Tibial artery (tissue), 4 donors: Measurements from ENCODE around the gene GUCY2D.
A peak's percentile ranks its signal among the peaks of the same experiment; 100 is the strongest.

ENCODE experiments used
- DNase-seq, 2 donors: peaks; one replicate each; pipeline ENCODE4 v3.0.0-alpha.2; 2019
- H3K27ac ChIP-seq, 2 donors: fragments of 200-600 bp; sonication (generic) in 1 of 2; 1 replicate in 1 of 2; 2 replicates in 1 of 2; pipeline ENCODE4 v1.5.1; 2018 to 2019; ENCODE audit warnings: mild to moderate bottlenecking in 1 of 2
- H3K27me3 ChIP-seq, 2 donors: fragments of 200-600 bp; sonication (generic) in 1 of 2; one replicate each; pipeline versions ENCODE4 v1.5.1 to v1.6.0; 2016 to 2019
- H3K36me3 ChIP-seq, 3 donors: fragments of 200-600 bp; sonication (generic) in 2 of 3; one replicate each; pipeline ENCODE4 v1.5.1; 2016 to 2019; ENCODE audit warnings: mild to moderate bottlenecking in 2 of 3
- H3K4me1 ChIP-seq, 4 donors: fragments of 200-600 bp; sonication (generic) in 2 of 4; 1 replicate in 3 of 4; 2 replicates in 1 of 4; pipeline ENCODE4 v1.5.1; 2016 to 2019
- H3K4me3 ChIP-seq, 2 donors: fragments of 200-600 bp; sonication (generic) in 1 of 2; 1 replicate in 1 of 2; 2 replicates in 1 of 2; pipeline ENCODE4 v1.5.1; 2018 to 2019; ENCODE audit warnings: mild to moderate bottlenecking in 2 of 2
- H3K9me3 ChIP-seq, 3 donors: fragments of 200-600 bp; sonication (generic) in 1 of 3; one replicate each; pipeline ENCODE4 v1.5.1; 2016 to 2019
- CTCF ChIP-seq, 2 experiments: fragments of 200-600 bp in 1 of 2; fragments of 450-650 bp in 1 of 2; IDR thresholded peaks; one replicate each; pipeline ENCODE4 v1.5.1; 2017 to 2019; ENCODE audit warnings: antibody characterized with exemption in 2 of 2, mild to moderate bottlenecking in 1 of 2, moderate library complexity in 1 of 2
- intact Hi-C: fragments of 100-400 bp; cut with DNase I; formaldehyde crosslinking; loops from one replicate; pipeline ENCODE4 v1.15.0; 2023; ENCODE audit warnings: low total_unique reads

The GUCY2D gene

GRCh38 chr17:8044819-8045810 lies 42.7 kb downstream of the GUCY2D start:
- Histone ChIP-seq H3K4me1 (no peaks in the 10 kb centered on the region), H3K27ac (no peak overlapping the region), H3K27me3 (peaks cover 0 to 56% of the 10 kb centered on the region in 2 donors), H3K9me3 (no peaks in the 10 kb centered on the region), H3K36me3 (no peaks in the 10 kb centered on the region), H3K4me3 (no peak overlapping the region)
- TF ChIP-seq CTCF (IDR thresholded peaks at IDR 0.05): no peak
- intact Hi-C loops: no loop called here
- peak in 1 of 2 donors; percentile 46 for DNase-seq

- Histone ChIP-seq H3K27me3 (peaks cover 0 to 55% of the 10 kb centered on the region in 2 donors), H3K36me3 (no peaks in the 10 kb centered on the region), H3K9me3 (no peaks in the 10 kb centered on the region), H3K4me1 (no peaks in the 10 kb centered on the region), H3K4me3 (no peak overlapping the region), H3K27ac (no peak overlapping the region)
- no peak for TF ChIP-seq CTCF (IDR thresholded peaks at IDR 0.05)
- peak in 1 of 2 donors; percentile 44 for DNase-seq
- intact Hi-C loops: no loop called here
Observed at GRCh38 chr17:8046306-8046928, 44.0 kb downstream of the GUCY2D start.

DNA sequence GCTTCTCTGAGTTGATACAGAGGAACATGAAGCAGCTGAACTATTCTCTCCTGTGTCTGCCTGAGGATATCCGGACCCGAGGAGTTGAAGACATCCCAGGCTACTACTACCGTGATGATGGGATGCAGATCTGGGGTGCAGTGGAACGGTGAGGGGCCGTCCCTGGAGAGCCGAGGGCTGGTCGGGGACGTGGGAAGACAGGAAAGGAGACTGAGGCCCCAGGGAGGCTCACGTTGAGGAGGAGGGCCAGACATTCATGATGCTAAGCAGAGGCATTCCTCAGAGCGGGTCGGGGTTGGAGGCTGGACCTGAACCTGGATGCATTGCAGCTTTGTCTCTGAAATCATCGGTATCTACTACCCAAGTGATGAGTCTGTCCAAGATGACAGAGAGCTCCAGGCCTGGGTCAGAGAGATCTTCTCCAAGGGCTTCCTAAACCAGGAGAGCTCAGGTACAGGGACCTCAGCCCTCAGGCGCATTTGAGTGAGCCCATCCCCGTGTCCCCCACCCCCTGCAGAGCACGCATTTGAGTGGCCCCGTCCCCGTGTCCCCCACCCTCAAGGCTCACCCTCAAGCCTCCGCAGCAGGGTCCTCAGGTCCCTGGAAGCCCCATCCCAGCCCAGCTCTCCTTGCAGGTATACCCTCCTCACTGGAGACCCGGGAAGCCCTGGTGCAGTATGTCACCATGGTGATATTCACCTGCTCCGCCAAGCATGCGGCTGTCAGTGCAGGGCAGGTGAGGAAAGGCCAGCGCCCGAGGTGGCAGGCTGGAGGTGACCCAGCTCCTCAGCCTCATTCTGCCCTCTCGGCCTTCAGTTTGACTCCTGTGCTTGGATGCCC lies 44.7 kb downstream of the GUCY2D start:
- DNase-seq: no peak
- Histone ChIP-seq H3K4me1 (no peaks in the 10 kb centered on the region), H3K36me3 (no peaks in the 10 kb centered on the region), H3K27me3 (peaks cover 0 to 52% of the 10 kb centered on the region in 2 donors), H3K4me3 (no peak overlapping the region), H3K27ac (no peak overlapping the region), H3K9me3 (no peaks in the 10 kb centered on the region)
- intact Hi-C loops: no loop called here
- no peak for TF ChIP-seq CTCF (IDR thresholded peaks at IDR 0.05)

GRCh38 chr17:8047769-8048110 lies 45.3 kb downstream of the GUCY2D start:
- no peak for DNase-seq
- Histone ChIP-seq H3K4me3 (no peak overlapping the region), H3K36me3 (no peaks in the 10 kb centered on the region), H3K9me3 (no peaks in the 10 kb centered on the region), H3K27me3 (peaks cover 0 to 48% of the 10 kb centered on the region in 2 donors), H3K27ac (no peak overlapping the region), H3K4me1 (no peaks in the 10 kb centered on the region)
- TF ChIP-seq CTCF (IDR thresholded peaks at IDR 0.05): no peak
- intact Hi-C loops: no loop called here

- Histone ChIP-seq H3K36me3 (no peaks in the 10 kb centered on the region), H3K4me3 (no peak overlapping the region), H3K9me3 (no peaks in the 10 kb centered on the region), H3K27ac (no peak overlapping the region), H3K4me1 (no peaks in the 10 kb centered on the region), H3K27me3 (peaks cover 0 to 47% of the 10 kb centered on the region in 2 donors)
- intact Hi-C loops: no loop called here
- no peak for TF ChIP-seq CTCF (IDR thresholded peaks at IDR 0.05)
- DNase-seq: peak in 1 of 2 donors; percentile 58
Observed at GRCh38 chr17:8048236-8048635, 45.8 kb downstream of the GUCY2D start.
